ENCODE data around the gene ZNF592. TPM values are rescaled to one million over a fixed set of nuclear protein-coding genes. Genes with fewer than 3 reads are reported as not detected.
A peak's percentile ranks its signal among the peaks of the same experiment; 100 is the strongest.

ZNF592 gene
- total and polyA plus RNA-seq, 9 of the 15 experiments (the other 6 are each of a cell fraction or from before 2014, with no cell fraction given) = 0.88 to 23.8 (median 7.4) TPM

GRCh38 chr15:84747416-84748273 lies 747 bp upstream of the ZNF592 start (continued):
- TF ChIP-seq YY1 (IDR thresholded peaks at IDR 0.05; ENCODE audit: borderline replicate concordance in 1 of 3, control insufficient read depth in 1 of 3, extremely low read depth in 1 of 3, insufficient read depth in 3 of 3, insufficient read length in 1 of 3, insufficient replicate concordance in 2 of 3, low read depth in 1 of 3, low read length in 2 of 3) (peak in 1 of 3 experiments; percentile 30), PKNOX1 (IDR thresholded peaks at IDR 0.05) (no peak), RFX5 (IDR thresholded peaks at IDR 0.05; ENCODE audit: low read depth, low read length) (no peak), YBX1 (IDR thresholded peaks at IDR 0.05) (no peak), FOXP1 (CRISPR knock-in tag; IDR thresholded peaks at IDR 0.05) (no peak), SRSF7 (optimal IDR thresholded peaks at IDR 0.05; ENCODE audit: low read depth, low read length) (no peak), MTA1 (IDR thresholded peaks at IDR 0.05; ENCODE audit: borderline replicate concordance) (0 out of 2 replicates have a peak, but pooled peaks have one; percentile 32), ZNF785 (CRISPR knock-in tag; IDR thresholded peaks at IDR 0.05) (no peak), KLF1 (tag; IDR thresholded peaks at IDR 0.05) (no peak), NEUROD1 (IDR thresholded peaks at IDR 0.05; ENCODE audit: borderline replicate concordance, low read depth, low read length, partially characterized antibody) (no peak), WHSC1 (IDR thresholded peaks at IDR 0.05; ENCODE audit: low read length) (no peak), FOXA3 (CRISPR knock-in tag; conservative IDR thresholded peaks at IDR 0.05 in 1 of 2, IDR thresholded peaks at IDR 0.05 in 1 of 2) (no peak), CLOCK (CRISPR knock-in tag; IDR thresholded peaks at IDR 0.05; ENCODE audit: borderline replicate concordance) (no peak), ZBTB2 (IDR thresholded peaks at IDR 0.05) (0 out of 2 replicates have a peak, but pooled peaks have one; percentile 34), BRF1 (IDR thresholded peaks at IDR 0.05; ENCODE audit: borderline replicate concordance, extremely low read depth, insufficient read length) (no peak), SMAD1 (IDR thresholded peaks at IDR 0.05; ENCODE audit: low read depth, low read length, partially characterized antibody) (no peak), ZNF431 (CRISPR knock-in tag; IDR thresholded peaks at IDR 0.05) (no peak), ZNF584 (CRISPR knock-in tag; IDR thresholded peaks at IDR 0.05; ENCODE audit: low read depth) (no peak), ZNF436 (CRISPR knock-in tag; IDR thresholded peaks at IDR 0.05) (no peak)

All from K562 (cell line).